Adrenal gland (tissue), 5 donors: ENCODE measurements around the gene C1QTNF12.

Source experiments
- POLR2A ChIP-seq, 2 donors: fragments of 450-650 bp; IDR thresholded peaks; one replicate each; pipeline ENCODE4 v1.6.1; 2017; ENCODE audit warnings: antibody characterized with exemption in 2 of 2, mild to moderate bottlenecking in 2 of 2, moderate library complexity in 1 of 2
- TF ChIP-seq, protein P1 (sequence below), 6 experiments: fragments of 450-650 bp in 4 of 6; fragments of 200-600 bp in 2 of 6; sonication (generic) in 1 of 6; IDR thresholded peaks; 1 replicate in 5 of 6; 2 replicates in 1 of 6; pipeline versions ENCODE4 v1.5.1 to v1.8.0; 2016 to 2021; ENCODE audit warnings: antibody characterized with exemption in 6 of 6, mild to moderate bottlenecking in 2 of 6, moderate library complexity in 1 of 6
- donor health status: DM: no; HTN: no; CAD: no.

- TF ChIP-seq, protein P1, sequence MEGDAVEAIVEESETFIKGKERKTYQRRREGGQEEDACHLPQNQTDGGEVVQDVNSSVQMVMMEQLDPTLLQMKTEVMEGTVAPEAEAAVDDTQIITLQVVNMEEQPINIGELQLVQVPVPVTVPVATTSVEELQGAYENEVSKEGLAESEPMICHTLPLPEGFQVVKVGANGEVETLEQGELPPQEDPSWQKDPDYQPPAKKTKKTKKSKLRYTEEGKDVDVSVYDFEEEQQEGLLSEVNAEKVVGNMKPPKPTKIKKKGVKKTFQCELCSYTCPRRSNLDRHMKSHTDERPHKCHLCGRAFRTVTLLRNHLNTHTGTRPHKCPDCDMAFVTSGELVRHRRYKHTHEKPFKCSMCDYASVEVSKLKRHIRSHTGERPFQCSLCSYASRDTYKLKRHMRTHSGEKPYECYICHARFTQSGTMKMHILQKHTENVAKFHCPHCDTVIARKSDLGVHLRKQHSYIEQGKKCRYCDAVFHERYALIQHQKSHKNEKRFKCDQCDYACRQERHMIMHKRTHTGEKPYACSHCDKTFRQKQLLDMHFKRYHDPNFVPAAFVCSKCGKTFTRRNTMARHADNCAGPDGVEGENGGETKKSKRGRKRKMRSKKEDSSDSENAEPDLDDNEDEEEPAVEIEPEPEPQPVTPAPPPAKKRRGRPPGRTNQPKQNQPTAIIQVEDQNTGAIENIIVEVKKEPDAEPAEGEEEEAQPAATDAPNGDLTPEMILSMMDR (IDR thresholded peaks at IDR 0.05), result no peak
- no peak for TF ChIP-seq POLR2A (IDR thresholded peaks at IDR 0.05)
Measured at GRCh38 chr1:1268284-1268682, 21.8 kb upstream of the C1QTNF12 start.
